GM10266 (cell line): Measurements from ENCODE around the gene MAP4K4.

Experiments
- DNase-seq: peaks from one replicate; pipeline ENCODE4 v3.0.0; 2012; ENCODE audit errors: extremely low spot score
- CTCF ChIP-seq: IDR thresholded peaks from 2 replicates; pipeline ENCODE4 v1.5.1; 2012; ENCODE audit warnings: mild to moderate bottlenecking, low read depth; ENCODE audit not compliant: control insufficient read depth, insufficient read depth; ENCODE audit errors: missing control alignments

The MAP4K4 gene

GRCh38 chr2:101692041-101692440, 5.5 kb upstream of the MAP4K4 start:
- TF ChIP-seq CTCF, result no peak
- no peak for DNase-seq

GRCh38 chr2:101692766-101693165, 4.7 kb upstream of the MAP4K4 start:
- TF ChIP-seq CTCF, result no peak
- no peak for DNase-seq

GRCh38 chr2:101693991-101694588, 3.4 kb upstream of the MAP4K4 start:
- no peak for TF ChIP-seq CTCF
- no peak for DNase-seq

- no peak for DNase-seq
- TF ChIP-seq CTCF, result no peak
Observed at GRCh38 chr2:101696272-101697123, 1.0 kb upstream of the MAP4K4 start.

GRCh38 chr2:101698014-101698843, 722 bp downstream of the MAP4K4 start:
- no peak for DNase-seq

More at GRCh38 chr2:101698014-101698843, 722 bp downstream of the MAP4K4 start:
- no peak for TF ChIP-seq CTCF
